GM19397 (cell line): ENCODE results near the gene ITPKB.
"Not testable (repeated sequence)": the region's sequence is repeated elsewhere in the genome, so short reads cannot be mapped to it uniquely, and the experiment has no call there.

ENCODE experiments used
- ATAC-seq: cut with Tn5 transposase; IDR thresholded peaks from one replicate; pipeline ENCODE4 v1.9.1; 2021; ENCODE audit warnings: mild to moderate bottlenecking, moderate library complexity; ENCODE audit not compliant: unreplicated experiment

ITPKB gene

GRCh38 chr1:226640321-226641136 is 98.6 kb downstream of the ITPKB start:
- ATAC-seq: no peak

GRCh38 chr1:226639631-226640061 is 99.4 kb downstream of the ITPKB start:
- no peak for ATAC-seq

- not testable (repeated sequence) for ATAC-seq
Observed at GRCh38 chr1:226639206-226639605, 99.9 kb downstream of the ITPKB start.

- ATAC-seq: no peak
Observed at GRCh38 chr1:226638608-226639007, 100.5 kb downstream of the ITPKB start.

- ATAC-seq: no peak
Observed at GRCh38 chr1:226638001-226638601, 101.0 kb downstream of the ITPKB start.

GRCh38 chr1:226637147-226637935 is 101.7 kb downstream of the ITPKB start:
- no peak for ATAC-seq

- no peak for ATAC-seq
Observed at GRCh38 chr1:226636847-226637096, 102.3 kb downstream of the ITPKB start.

GRCh38 chr1:226635456-226635941 is 103.6 kb downstream of the ITPKB start:
- ATAC-seq: no peak

GRCh38 chr1:226634611-226635246 is 104.4 kb downstream of the ITPKB start:
- no peak for ATAC-seq

GRCh38 chr1:226634166-226634588 is 104.9 kb downstream of the ITPKB start:
- peak; percentile 73 for ATAC-seq

- ATAC-seq: peak; percentile 21
Observed at GRCh38 chr1:226633541-226634165, 105.4 kb downstream of the ITPKB start.

- ATAC-seq: no peak
Observed at GRCh38 chr1:226632922-226633351, 106.1 kb downstream of the ITPKB start.

GRCh38 chr1:226632169-226632879 is 106.8 kb downstream of the ITPKB start:
- ATAC-seq: no peak

GRCh38 chr1:226631229-226632000 is 107.7 kb downstream of the ITPKB start:
- no peak for ATAC-seq

GRCh38 chr1:226630592-226630991 is 108.5 kb downstream of the ITPKB start:
- no peak for ATAC-seq

GRCh38 chr1:226629896-226630550 is 109.1 kb downstream of the ITPKB start:
- no peak for ATAC-seq

GRCh38 chr1:226629210-226629895 is 109.7 kb downstream of the ITPKB start:
- ATAC-seq: no peak

- no peak for ATAC-seq
Observed at GRCh38 chr1:226628612-226629155, 110.4 kb downstream of the ITPKB start.
